GM10847 (cell line): ENCODE data around the gene KRT5.

ENCODE experiments used
- POLR2A ChIP-seq: IDR thresholded peaks from 2 replicates; pipeline ENCODE4 v1.6.1; 2011; ENCODE audit not compliant: insufficient read length; ENCODE audit errors: extremely low read depth

KRT5 gene

DNA sequence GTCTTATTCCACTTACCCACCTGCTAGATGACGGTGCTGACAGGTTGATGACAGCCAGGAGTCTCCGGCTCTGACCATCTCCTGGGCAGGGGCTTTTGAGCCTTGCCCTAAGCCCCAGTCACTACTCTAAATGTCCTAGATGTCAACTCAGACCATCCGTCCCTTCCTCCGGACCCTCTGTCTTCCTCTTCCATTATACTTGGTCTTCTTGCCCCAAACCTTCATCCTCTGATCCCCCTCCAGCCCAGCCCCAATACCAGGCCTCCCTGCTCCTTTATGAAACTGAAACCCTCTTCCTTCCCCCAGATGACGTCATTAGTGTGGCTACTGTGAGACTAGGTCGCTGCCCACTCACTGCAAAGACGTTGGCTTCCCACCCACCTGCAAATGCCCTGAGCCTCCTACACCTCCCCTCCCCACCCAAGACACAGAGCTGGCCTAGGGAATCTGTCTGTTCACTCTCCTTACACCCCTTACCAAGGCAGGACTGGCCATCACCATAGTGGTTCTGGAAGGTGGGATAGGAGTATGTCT, 22.7 kb upstream of the KRT5 start:
- TF ChIP-seq POLR2A, result no peak

DNA sequence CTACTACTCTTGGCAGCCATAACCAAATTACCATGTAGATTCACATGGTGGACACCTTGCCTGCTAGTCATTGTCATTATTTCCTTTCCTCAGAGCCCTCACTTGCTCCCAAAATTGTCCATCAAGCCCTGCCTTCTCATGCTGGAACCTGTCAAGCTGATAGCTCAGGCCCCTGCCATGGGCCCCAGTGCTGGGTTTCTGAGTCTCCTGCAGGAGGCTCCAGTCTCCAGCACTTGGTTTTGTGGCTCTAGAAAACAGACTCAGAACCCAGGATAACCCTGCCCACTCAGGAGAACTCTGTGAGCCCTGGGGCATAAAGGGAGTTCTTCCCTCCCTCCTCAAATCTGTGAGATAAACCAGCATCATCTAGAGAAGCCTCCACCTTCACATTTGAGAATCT, 22.0 kb upstream of the KRT5 start:
- no peak for TF ChIP-seq POLR2A

DNA sequence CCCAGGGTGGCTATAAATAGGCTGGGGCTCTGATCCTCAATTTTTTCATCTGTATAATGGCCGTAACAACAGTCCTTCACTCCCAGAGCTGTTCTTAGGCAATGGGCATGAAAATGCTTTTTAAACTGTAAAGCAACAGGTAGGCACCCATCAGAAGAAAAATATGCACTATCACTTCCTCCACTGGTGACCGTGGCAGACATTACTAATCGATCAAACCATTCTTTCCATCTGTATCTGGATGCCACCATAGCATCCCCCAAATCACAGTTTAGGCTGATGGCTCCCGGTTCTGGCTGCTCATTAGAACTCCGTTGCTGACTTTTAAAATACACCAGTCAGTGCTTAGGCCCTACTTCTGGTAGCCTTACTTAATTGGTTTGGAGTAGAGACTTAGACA, 21.5 kb upstream of the KRT5 start:
- no peak for TF ChIP-seq POLR2A

GRCh38 chr12:52540531-52540930, 20.3 kb upstream of the KRT5 start:
- no peak for TF ChIP-seq POLR2A

- TF ChIP-seq POLR2A, result no peak
Measured at GRCh38 chr12:52539821-52540173, 19.6 kb upstream of the KRT5 start.

GRCh38 chr12:52539083-52539820, 19.1 kb upstream of the KRT5 start:
- no peak for TF ChIP-seq POLR2A

GRCh38 chr12:52537101-52537500, 16.9 kb upstream of the KRT5 start:
- TF ChIP-seq POLR2A, result no peak

GRCh38 chr12:52535574-52535973, 15.4 kb upstream of the KRT5 start:
- TF ChIP-seq POLR2A, result no peak

- no peak for TF ChIP-seq POLR2A
Measured at GRCh38 chr12:52534482-52534881, 14.3 kb upstream of the KRT5 start.

DNA sequence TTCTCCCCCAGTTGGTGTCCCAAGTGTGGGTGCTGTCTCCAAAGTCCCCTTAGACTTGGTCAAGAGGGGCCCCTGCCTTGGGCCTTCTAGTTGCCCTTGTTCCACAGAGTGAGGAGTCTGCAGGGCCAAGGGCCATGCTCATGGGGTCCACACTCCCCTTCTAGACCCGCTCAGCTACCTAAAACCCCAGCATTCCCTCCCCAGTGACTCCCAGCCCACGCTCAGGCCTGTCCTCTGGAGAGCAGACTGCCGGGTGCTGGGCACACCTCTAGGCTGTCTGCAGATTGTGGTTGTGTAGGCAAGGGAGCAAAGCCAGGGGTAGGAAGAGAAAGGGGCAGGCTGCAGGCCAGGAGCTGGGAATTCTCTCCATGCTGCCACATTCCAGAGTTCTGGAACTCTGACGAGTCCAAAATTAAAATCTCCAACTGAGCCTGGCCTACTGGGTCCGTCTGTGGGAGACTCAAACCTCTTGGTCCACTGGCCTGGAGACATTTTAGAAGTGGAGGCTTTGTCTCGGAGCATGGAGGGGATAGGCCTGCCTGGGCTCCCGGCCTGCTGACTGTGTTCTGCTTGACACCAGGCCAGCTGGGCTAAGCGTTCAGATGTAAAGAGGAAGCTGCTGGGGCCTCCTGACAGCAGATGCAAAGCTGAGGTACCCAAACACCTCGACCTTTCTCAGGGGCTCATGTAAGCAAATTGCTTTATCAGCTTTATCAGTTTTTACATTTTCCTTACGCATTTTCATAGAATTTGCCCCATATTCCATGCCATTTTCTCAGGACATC, 13.7 kb upstream of the KRT5 start:
- no peak for TF ChIP-seq POLR2A

DNA sequence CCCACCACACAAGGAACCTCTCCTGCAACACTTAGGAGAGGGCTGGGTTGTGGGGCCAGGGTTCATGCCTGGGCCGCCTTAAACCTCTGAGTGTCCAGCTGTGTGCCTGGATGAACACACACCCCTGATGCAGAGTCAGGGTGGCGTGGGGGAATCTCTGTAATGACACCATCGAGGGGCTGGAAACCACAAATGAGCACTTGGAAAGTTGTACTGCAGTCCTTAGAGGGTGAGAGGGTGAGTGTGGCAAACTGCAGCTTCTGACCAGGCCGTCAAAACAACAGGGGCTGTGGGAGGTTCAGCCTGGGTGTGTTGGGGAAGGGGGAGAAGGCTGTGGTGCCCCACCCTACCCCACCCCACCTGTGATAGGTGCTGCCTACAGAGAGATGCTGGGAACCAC, 12.4 kb upstream of the KRT5 start:
- TF ChIP-seq POLR2A, result no peak

DNA sequence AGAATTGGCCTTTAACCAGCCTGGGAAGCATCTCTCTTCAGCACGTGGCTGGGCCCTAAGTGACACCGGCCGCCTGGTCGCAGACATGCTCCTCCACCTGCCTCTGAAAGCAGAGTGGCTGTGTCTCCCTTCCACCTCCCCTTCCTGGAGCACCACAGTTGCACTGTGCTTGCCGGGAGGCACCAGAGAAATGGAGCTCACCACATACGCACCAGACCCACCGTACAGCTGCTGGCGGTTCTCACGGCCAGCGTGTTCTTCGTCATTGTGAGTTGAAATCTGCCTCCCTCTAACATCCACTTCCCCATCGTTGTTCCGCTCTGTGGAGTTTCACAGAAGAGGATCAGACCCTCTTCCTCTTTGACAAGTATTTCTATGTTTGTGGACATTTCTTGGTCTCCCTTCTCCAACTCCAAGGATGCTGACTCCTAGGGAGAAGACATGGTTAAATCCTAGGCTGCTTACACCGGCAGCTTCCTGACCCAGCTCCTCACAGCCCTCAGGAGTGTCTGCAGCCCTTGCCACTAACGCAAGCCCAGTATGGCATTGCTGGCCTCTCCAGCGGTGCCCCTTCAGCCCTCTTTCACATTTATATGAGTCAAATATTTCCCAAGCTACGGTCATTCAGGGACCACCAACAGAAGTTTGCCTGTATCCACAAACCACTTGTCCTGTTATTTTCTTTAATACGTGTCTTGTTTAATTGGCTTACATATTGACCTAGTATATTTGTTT, 11.5 kb upstream of the KRT5 start:
- no peak for TF ChIP-seq POLR2A

GRCh38 chr12:52530905-52531304, 10.7 kb upstream of the KRT5 start:
- no peak for TF ChIP-seq POLR2A

- no peak for TF ChIP-seq POLR2A
Measured at GRCh38 chr12:52530366-52530765, 10.2 kb upstream of the KRT5 start.

GRCh38 chr12:52529846-52530245, 9.7 kb upstream of the KRT5 start:
- no peak for TF ChIP-seq POLR2A

DNA sequence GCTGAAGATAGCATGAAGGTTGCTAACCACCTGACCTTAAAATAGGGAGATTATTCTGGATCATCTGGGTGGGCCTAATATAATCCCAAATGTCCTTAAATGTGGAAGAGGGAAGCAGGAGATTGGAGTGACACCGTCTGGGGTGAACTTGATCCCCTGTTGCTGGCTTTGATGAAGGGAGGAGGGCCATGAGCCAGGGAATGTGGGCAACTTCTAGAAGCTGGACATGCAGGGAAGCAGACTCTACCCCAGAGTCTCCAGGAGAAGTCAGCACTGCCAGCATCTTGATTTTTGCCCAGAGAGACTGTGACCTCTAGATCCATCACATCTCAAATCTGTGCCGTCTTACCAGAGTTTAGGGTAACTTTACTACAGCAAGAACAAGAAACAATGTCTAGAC, 9.2 kb upstream of the KRT5 start:
- TF ChIP-seq POLR2A, result no peak
